Lower leg skin (tissue), 4 donors: ENCODE results near the gene UBN1. TPM values are rescaled to one million over a fixed set of nuclear protein-coding genes. Genes with fewer than 3 reads are reported as not detected.

Source experiments
- DNase-seq, 2 donors: peaks; one replicate each; pipeline ENCODE4 v3.0.0-alpha.2; 2019; ENCODE audit warnings: low spot score in 2 of 2
- H3K4me3 ChIP-seq: fragments of 200-600 bp; sonication (generic); 2 replicates; pipeline ENCODE4 v1.5.1; 2017; ENCODE audit warnings: mild to moderate bottlenecking, low read depth; ENCODE audit not compliant: poor library complexity, severe bottlenecking
- CTCF ChIP-seq, 3 donors: fragments of 450-650 bp; IDR thresholded peaks; one replicate each; pipeline ENCODE4 v1.5.1; 2016; ENCODE audit warnings: antibody characterized with exemption in 3 of 3, mild to moderate bottlenecking in 3 of 3, moderate library complexity in 2 of 3
- POLR2A ChIP-seq, 2 donors: fragments of 450-650 bp; IDR thresholded peaks; one replicate each; pipeline ENCODE4 v1.6.1; 2016 to 2017; ENCODE audit warnings: antibody characterized with exemption in 2 of 2, mild to moderate bottlenecking in 1 of 2, moderate library complexity in 1 of 2
- WGBS, 2 donors: methylation state at CpG; one replicate each; pipeline ENCODE4 v1.1.5; 2018; 5-methylcytosine and 5-hydroxymethylcytosine counted together
- intact Hi-C: fragments of 100-400 bp; cut with DNase I; formaldehyde crosslinking; loops from one replicate; pipeline ENCODE4 v1.15.0; 2023; ENCODE audit warnings: low total_unique reads
- total RNA-seq, 4 donors: library from RNA; depleted of rRNA; stranded (reverse); fragments of >200 nt; gene quantifications; one replicate each; pipeline ENCODE4 v1.1.0, GENCODE V29; 2016

The UBN1 gene
- total RNA-seq, 4 donors from 2014 or later: 20.7 to 38.3 (median 27.9) TPM

DNA sequence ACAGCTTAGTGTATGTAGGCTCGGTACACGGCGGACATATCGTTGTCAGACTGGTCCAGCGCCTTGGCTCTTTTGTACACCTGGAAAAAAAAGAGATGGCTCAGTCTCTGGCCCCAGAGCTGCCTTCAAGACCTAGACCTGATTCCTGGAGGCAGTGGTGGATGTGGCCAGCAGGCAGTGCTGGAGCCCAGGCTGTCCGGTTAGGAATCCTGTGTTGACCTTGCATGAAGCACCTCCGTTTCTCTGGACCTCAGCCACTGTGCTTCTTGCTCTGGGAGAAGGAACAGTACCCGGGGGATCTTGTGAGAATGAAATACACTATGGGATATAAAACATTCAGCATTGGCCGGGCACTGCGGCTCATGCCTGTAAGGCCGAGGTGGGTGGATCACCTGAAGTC is 42.0 kb upstream of the UBN1 start:
- intact Hi-C loops: no loop called here
- no peak for DNase-seq
- TF ChIP-seq POLR2A (IDR thresholded peaks at IDR 0.05) (no peak), CTCF (IDR thresholded peaks at IDR 0.05) (no peak)
- H3K4me3 ChIP-seq: no peak overlapping the region
- WGBS, 2 donors: 87 to 92% methylated on average over 11 of the region's 11 CpGs

GRCh38 chr16:4806280-4806679 is 41.0 kb upstream of the UBN1 start:
- no peak for DNase-seq
- whole genome bisulfite sequencing, 2 donors: 92 to 93% methylated on average over 6 of the region's 6 CpGs
- H3K4me3 ChIP-seq: no peak overlapping the region
- intact Hi-C loops: no loop called here
- TF ChIP-seq POLR2A (IDR thresholded peaks at IDR 0.05) (no peak), CTCF (IDR thresholded peaks at IDR 0.05) (no peak)

- no peak for DNase-seq
- H3K4me3 ChIP-seq: no peak overlapping the region
- no peak for TF ChIP-seq CTCF (IDR thresholded peaks at IDR 0.05)
- no peak for TF ChIP-seq POLR2A (IDR thresholded peaks at IDR 0.05)
- WGBS, 2 donors: 97 to 100% methylated on average over 3 of the region's 3 CpGs
- intact Hi-C loops: no loop called here
These were observed 36.0 kb upstream of the UBN1 start for GRCh38 chr16:4811242-4811641.

- 87 to 91% methylated on average over 9 of the region's 9 CpGs for WGBS, 2 donors
- intact Hi-C loops: no loop called here
- no peak for DNase-seq
- no peak for TF ChIP-seq CTCF (IDR thresholded peaks at IDR 0.05)
- TF ChIP-seq POLR2A (IDR thresholded peaks at IDR 0.05): no peak
- H3K4me3 ChIP-seq: no peak overlapping the region
These were observed 35.5 kb upstream of the UBN1 start for GRCh38 chr16:4811773-4812172.

DNA sequence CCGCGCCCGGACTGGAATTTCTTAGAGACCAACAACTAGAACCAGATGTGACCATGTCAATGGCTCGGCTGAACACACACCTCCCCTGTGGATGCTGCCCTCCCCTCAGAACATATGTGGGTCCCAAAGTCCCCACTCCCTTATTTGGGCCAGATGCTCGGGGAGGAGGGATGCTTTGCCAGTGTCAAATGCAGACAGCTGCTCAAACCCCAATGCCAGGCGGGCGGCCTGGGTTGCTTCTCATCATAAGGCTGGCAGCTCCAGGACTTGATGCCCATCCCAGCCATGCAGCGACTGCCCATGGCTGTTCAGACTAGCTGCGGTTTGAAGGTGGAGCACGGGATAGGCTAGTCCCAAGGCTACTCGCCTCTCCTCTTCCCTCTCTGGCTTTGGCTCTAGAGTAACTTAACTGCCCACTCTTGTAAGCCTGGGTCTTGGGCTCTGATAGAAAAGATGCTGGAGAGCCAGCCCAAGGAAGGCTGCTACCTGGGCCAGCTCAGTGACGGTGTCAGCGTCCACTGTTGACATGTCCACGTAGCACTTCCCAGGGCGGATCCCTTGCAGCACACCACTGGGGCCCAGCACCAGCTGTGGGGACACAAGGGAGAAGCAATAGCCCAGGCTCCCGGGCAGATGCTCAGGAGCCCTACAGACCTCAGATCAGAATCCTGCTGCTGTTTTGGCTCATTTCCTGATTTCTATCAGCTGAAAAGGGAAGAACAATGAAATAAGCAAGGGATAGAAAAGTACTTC is 33.9 kb upstream of the UBN1 start:
- H3K4me3 ChIP-seq: no peak overlapping the region
- 94 to 95% methylated on average over 12 to 14 of the region's 16 CpGs for WGBS, 2 donors
- DNase-seq: no peak
- TF ChIP-seq POLR2A (IDR thresholded peaks at IDR 0.05): no peak
- TF ChIP-seq CTCF (IDR thresholded peaks at IDR 0.05): no peak
- intact Hi-C loops: no loop called here

DNA sequence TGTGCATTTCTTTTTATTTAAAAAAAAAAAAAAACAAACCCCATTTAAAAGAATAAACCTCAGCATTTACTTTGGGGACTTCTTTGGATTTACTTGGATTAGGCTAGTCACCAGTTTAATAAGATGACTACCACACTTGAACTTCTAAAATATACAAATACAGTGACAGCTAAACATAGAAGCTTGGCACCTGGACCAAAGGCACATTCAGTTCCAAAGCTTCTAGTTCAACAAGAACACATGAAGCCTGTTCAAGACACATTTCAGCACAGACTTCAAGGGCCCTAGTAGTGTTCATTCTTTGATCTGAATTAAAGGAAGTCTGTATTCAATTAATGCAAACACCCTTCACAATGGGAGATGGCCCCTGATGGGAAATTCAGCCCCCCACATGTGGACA is 33.2 kb upstream of the UBN1 start:
- H3K4me3 ChIP-seq: no peak overlapping the region
- no peak for DNase-seq
- no peak for TF ChIP-seq POLR2A (IDR thresholded peaks at IDR 0.05)
- TF ChIP-seq CTCF (IDR thresholded peaks at IDR 0.05): no peak
- intact Hi-C loops: no loop called here
